ENCODE measurements around the gene TMEM38B.

TMEM38B gene

DNA sequence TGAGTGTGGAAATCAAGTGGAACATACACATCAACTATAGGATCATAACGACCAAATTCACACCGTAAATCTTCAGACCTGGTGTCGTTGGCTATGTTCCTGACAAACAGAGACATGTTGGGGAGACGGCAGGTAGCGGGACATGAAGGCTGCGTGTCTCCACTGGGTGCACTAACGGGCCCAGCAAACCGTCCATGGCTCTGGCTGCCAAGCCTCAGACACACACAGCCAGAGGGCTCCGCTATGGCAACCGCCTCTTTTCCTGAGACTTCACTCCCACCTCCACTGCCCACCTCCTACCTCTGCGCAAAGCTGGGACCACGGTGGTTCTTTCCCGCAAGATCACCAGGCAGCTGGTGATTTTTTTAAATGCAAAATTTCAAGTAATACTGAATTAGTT, 16.3 kb downstream of the TMEM38B start:
- TF ChIP-seq, protein P1, sequence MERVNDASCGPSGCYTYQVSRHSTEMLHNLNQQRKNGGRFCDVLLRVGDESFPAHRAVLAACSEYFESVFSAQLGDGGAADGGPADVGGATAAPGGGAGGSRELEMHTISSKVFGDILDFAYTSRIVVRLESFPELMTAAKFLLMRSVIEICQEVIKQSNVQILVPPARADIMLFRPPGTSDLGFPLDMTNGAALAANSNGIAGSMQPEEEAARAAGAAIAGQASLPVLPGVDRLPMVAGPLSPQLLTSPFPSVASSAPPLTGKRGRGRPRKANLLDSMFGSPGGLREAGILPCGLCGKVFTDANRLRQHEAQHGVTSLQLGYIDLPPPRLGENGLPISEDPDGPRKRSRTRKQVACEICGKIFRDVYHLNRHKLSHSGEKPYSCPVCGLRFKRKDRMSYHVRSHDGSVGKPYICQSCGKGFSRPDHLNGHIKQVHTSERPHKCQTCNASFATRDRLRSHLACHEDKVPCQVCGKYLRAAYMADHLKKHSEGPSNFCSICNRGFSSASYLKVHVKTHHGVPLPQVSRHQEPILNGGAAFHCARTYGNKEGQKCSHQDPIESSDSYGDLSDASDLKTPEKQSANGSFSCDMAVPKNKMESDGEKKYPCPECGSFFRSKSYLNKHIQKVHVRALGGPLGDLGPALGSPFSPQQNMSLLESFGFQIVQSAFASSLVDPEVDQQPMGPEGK (CRISPR knock-in tag; IDR thresholded peaks at IDR 0.05; ENCODE audit: borderline replicate concordance): no peak
- TF ChIP-seq CSDC2 (CRISPR knock-in tag; IDR thresholded peaks at IDR 0.05): no peak
- TF ChIP-seq ISL1 (CRISPR knock-in tag; IDR thresholded peaks at IDR 0.05): no peak
- TF ChIP-seq, protein P2, sequence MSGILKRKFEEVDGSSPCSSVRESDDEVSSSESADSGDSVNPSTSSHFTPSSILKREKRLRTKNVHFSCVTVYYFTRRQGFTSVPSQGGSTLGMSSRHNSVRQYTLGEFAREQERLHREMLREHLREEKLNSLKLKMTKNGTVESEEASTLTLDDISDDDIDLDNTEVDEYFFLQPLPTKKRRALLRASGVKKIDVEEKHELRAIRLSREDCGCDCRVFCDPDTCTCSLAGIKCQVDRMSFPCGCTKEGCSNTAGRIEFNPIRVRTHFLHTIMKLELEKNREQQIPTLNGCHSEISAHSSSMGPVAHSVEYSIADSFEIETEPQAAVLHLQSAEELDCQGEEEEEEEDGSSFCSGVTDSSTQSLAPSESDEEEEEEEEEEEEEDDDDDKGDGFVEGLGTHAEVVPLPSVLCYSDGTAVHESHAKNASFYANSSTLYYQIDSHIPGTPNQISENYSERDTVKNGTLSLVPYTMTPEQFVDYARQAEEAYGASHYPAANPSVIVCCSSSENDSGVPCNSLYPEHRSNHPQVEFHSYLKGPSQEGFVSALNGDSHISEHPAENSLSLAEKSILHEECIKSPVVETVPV (CRISPR knock-in tag; IDR thresholded peaks at IDR 0.05): no peak
- no peak for TF ChIP-seq PPARA (CRISPR knock-in tag; IDR thresholded peaks at IDR 0.05; ENCODE audit: borderline replicate concordance)
- TF ChIP-seq, protein P3, sequence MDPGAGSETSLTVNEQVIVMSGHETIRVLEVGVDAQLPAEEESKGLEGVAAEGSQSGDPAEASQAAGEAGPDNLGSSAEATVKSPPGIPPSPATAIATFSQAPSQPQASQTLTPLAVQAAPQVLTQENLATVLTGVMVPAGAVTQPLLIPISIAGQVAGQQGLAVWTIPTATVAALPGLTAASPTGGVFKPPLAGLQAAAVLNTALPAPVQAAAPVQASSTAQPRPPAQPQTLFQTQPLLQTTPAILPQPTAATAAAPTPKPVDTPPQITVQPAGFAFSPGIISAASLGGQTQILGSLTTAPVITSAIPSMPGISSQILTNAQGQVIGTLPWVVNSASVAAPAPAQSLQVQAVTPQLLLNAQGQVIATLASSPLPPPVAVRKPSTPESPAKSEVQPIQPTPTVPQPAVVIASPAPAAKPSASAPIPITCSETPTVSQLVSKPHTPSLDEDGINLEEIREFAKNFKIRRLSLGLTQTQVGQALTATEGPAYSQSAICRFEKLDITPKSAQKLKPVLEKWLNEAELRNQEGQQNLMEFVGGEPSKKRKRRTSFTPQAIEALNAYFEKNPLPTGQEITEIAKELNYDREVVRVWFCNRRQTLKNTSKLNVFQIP (CRISPR knock-in tag; IDR thresholded peaks at IDR 0.05; ENCODE audit: borderline replicate concordance, low read depth): no peak
- TF ChIP-seq GLIS3 (CRISPR knock-in tag; IDR thresholded peaks at IDR 0.05): no peak
- TF ChIP-seq ZNF565 (CRISPR knock-in tag; conservative IDR thresholded peaks at IDR 0.05; ENCODE audit: low read depth): no peak
- ATAC-seq: no peak

DNA sequence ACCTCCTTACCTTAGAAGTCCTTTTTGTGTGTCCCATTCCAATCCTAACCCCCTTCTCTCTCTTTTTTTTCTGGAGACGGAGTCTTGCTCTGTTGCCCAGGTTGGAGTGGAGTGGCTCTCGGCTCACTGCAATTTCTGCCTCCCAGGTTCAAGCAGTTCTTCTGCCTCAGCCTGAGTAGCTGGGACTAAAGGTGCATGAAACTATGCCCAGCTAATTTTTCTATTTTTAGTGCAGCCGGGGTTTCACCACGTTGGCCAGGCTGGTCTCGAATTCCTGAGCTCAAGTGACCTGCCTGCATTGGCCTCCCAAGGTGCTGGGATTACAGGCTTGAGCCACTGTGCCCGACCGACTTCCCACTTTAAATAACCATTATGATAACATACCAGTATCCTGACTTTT, 17.5 kb downstream of the TMEM38B start:
- ATAC-seq: no peak
- TF ChIP-seq GLIS3 (CRISPR knock-in tag; IDR thresholded peaks at IDR 0.05) (no peak), ISL1 (CRISPR knock-in tag; IDR thresholded peaks at IDR 0.05) (no peak), BACH2 (CRISPR knock-in tag; IDR thresholded peaks at IDR 0.05; ENCODE audit: borderline replicate concordance) (no peak), OSR1 (CRISPR knock-in tag; IDR thresholded peaks at IDR 0.05) (no peak)
- TF ChIP-seq, protein P2 (CRISPR knock-in tag; IDR thresholded peaks at IDR 0.05): no peak
- TF ChIP-seq, protein P4, sequence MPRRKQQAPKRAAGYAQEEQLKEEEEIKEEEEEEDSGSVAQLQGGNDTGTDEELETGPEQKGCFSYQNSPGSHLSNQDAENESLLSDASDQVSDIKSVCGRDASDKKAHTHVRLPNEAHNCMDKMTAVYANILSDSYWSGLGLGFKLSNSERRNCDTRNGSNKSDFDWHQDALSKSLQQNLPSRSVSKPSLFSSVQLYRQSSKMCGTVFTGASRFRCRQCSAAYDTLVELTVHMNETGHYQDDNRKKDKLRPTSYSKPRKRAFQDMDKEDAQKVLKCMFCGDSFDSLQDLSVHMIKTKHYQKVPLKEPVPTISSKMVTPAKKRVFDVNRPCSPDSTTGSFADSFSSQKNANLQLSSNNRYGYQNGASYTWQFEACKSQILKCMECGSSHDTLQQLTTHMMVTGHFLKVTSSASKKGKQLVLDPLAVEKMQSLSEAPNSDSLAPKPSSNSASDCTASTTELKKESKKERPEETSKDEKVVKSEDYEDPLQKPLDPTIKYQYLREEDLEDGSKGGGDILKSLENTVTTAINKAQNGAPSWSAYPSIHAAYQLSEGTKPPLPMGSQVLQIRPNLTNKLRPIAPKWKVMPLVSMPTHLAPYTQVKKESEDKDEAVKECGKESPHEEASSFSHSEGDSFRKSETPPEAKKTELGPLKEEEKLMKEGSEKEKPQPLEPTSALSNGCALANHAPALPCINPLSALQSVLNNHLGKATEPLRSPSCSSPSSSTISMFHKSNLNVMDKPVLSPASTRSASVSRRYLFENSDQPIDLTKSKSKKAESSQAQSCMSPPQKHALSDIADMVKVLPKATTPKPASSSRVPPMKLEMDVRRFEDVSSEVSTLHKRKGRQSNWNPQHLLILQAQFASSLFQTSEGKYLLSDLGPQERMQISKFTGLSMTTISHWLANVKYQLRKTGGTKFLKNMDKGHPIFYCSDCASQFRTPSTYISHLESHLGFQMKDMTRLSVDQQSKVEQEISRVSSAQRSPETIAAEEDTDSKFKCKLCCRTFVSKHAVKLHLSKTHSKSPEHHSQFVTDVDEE (CRISPR knock-in tag; IDR thresholded peaks at IDR 0.05): no peak

DNA sequence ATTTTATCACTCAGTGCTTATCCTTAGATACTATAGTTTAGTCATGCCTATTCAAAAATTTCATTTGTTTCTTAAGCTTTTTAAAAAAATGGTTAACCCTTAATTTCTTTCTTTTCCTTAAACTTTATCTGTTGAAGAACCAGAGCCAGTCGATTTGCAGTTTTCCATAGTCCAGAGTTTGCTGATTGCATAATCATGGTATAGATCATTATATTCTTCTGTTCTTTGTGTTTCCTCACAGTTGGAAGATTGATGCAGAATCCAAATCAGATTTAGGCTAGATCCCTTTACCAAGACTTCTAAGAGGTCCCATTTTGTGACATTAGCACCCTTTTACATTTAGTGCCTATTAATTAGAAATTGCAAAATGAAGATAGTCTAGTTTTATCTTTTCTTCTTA, 18.0 kb downstream of the TMEM38B start:
- TF ChIP-seq GLIS3 (CRISPR knock-in tag; IDR thresholded peaks at IDR 0.05) (no peak), CSDC2 (CRISPR knock-in tag; IDR thresholded peaks at IDR 0.05) (no peak), RARB (CRISPR knock-in tag; IDR thresholded peaks at IDR 0.05) (no peak), SNAI2 (CRISPR knock-in tag; IDR thresholded peaks at IDR 0.05) (no peak), ZNF8 (CRISPR knock-in tag; IDR thresholded peaks at IDR 0.05) (no peak), ZC3H10 (CRISPR knock-in tag; IDR thresholded peaks at IDR 0.05) (no peak), TOX (CRISPR knock-in tag; IDR thresholded peaks at IDR 0.05; ENCODE audit: borderline replicate concordance) (no peak), BACH2 (CRISPR knock-in tag; IDR thresholded peaks at IDR 0.05; ENCODE audit: borderline replicate concordance) (no peak)
- TF ChIP-seq, protein P5, sequence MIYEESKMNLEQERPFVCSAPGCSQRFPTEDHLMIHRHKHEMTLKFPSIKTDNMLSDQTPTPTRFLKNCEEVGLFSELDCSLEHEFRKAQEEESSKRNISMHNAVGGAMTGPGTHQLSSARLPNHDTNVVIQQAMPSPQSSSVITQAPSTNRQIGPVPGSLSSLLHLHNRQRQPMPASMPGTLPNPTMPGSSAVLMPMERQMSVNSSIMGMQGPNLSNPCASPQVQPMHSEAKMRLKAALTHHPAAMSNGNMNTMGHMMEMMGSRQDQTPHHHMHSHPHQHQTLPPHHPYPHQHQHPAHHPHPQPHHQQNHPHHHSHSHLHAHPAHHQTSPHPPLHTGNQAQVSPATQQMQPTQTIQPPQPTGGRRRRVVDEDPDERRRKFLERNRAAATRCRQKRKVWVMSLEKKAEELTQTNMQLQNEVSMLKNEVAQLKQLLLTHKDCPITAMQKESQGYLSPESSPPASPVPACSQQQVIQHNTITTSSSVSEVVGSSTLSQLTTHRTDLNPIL (CRISPR knock-in tag; IDR thresholded peaks at IDR 0.05; ENCODE audit: low read depth): no peak
- TF ChIP-seq, protein P2 (CRISPR knock-in tag; IDR thresholded peaks at IDR 0.05): no peak
- no peak for ATAC-seq
